Stimulated activated CD4-positive, alpha-beta T cell treated with anti-CD3 and anti-CD28 coated beads, TNF-alpha, amount 100 ng/mL, for 1 hour (primary cell): Measurements from ENCODE around the gene FILIP1L.

Source experiments
- DNase-seq, 3 donors: peaks; one replicate each; pipeline ENCODE4 v3.0.0-alpha.2; 2020; ENCODE audit warnings: low read depth in 3 of 3, low spot score in 1 of 3

The FILIP1L gene

DNA sequence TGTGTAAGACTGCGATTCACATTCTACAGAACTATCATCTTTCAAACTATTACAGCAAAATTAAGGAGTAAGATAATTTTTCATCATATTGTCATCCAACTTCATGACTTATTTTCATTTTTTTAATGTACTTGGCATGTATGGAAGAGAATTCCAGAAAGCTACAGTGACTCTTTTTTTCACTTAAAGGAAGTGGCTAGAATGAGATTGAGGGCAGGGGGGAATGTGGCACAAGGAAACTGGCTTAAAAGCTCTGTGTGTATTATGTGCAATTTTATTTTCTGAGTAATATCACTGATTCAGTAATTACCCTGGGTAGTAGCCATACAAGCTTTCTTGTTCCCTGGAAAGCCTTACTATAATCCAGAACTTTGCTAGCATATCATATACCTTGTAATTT lies 94.6 kb downstream of the FILIP1L start:
- DNase-seq, result no peak

DNA sequence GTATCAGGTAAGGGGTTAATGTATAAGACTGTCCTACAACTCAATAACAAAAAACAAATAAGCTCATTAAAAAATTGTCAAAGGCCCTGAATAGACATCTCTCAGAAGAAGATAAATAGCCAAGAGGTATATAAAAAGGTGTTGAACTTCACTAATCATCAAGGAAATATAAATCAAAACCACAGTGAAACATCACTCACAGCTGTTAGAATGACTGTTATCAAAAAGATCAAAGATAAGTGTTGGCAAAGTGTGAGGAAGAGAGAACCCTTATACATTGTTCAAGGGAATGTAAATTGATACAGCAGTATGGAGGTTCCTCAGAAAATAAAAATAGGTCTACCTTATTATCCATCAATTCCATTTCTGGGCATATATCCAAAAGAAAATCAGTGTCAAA lies 95.5 kb downstream of the FILIP1L start:
- no peak for DNase-seq

DNA sequence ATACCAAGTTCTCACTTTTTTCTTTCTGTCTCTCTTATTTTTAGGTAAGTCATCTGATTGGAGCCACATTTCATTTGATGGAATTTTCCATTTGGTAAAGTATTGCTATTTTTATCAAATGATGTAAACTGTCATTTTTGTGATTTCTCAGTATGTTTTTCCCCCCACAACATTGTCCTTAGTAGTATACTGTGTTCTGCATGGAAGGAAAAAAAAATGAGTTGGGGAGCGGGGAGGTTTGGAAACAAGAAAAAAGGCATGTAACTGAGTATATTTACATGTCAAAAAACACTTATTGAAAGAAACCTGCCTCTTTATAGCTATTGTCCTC lies 104.2 kb downstream of the FILIP1L start:
- no peak for DNase-seq

DNA sequence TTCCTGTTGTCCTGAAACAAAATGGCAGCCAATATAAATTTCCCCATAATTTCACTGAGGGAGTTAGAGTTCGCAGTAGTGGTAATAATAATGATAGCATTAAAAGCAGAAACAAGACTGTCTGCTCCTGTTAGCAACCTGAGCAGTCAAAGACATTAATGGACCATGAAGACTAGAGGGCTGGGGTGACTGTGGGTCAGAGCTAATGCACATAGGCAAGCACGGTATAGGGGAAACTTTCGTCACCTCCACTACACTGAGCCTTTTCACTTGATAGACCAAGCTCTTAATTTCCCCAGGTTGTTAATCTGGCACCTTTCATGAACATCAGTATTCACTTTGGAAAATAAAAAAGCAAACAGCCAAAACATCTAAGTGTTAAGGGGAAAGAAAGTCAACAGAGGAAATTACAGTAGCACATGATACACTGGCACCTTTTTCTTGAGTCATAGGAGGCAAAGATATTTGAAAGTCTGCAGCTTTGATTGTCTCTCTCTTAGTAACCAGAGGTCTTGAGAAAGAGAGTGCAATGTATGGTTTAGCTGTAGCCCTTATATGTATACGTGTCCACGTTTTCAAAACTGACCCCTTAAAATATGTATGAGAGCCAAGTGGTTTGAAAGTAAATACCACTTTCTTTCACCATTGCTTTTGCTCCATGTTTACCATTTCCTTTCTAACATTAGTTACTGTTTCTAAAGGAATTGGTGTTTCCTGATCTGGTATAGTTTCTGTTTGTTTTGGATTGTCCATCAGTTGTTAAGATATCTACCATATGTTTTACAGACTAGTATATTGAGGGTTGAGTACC lies 104.8 kb downstream of the FILIP1L start:
- DNase-seq, result no peak

DNA sequence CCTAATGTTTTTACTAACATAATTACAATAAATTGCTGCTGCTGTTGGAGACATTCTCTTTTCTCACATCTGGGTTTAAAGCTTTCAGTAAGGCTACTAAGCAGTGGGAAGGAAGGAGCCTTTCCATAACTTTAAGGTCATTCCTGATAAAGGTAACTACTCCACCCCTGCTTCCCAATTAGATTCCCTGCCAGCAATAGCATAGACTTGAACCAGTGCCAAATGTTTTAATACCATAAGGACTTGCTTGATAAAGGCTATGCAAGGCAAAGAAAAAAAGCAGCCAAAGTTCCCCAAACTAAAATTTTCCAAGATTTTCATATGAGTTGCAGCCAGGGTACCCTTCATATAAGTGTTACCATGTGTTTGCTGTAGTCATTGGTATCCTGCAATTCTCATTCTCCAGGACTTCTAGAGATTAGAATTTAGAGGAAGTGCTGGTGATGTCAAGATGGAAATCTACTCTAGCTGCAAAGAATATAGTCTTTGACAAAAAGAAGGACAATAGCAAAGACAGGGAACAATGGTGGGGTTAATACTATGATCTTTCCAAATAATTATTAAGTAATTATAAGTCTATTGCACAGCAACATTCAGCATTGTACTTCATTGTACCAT lies 106.1 kb downstream of the FILIP1L start:
- no peak for DNase-seq

DNA sequence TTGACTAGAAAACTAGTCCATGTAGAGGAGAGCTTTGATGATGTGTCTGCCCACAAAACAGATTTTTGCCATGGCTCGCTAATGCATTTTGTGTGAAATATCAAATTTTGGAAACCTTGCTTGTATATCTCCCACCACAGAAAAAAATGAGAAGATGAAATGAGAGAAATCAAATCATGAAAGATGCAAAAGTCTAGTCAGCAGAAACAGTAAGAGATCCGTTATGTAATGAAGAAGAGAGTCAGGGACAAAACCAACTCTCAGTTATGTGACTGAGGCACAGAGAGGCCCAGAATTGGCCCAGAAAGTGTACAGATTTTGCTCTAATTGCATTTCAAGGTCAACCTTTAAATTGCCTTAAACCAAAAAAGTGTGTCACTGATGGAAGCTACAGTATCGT lies 107.0 kb downstream of the FILIP1L start:
- DNase-seq, result no peak

DNA sequence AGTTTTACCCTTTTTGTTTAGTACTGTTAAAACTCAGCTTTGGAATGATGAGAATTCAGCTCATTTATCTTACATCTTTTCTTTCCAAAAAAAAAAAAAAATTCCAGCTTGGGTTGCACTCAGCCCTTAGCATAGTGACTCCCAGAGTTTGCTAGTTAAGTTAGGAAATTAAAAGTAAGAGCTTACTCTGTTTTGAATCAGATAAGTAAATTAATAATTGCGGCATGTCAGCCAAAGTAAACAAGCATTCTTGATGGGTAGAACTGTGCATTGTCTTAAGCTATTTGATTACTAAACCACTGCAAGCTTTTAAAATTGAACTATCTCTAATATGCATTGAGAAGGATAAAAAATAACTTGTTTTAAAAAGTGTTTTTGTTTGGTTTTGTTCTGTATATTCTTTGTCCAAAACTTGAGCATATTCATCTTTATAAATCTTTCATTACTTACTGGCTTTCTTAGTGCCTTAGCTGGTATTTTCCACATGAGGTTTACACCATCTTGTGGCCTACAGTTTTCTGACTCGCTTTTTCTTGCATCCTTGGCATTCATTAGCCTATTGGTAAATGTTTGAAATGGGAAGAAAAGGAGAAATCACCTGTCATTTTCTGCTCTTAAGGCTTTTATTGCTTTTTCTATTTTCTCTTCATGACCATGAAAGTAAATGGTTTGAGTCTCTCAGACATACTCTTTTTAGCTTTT lies 107.6 kb downstream of the FILIP1L start:
- no peak for DNase-seq

DNA sequence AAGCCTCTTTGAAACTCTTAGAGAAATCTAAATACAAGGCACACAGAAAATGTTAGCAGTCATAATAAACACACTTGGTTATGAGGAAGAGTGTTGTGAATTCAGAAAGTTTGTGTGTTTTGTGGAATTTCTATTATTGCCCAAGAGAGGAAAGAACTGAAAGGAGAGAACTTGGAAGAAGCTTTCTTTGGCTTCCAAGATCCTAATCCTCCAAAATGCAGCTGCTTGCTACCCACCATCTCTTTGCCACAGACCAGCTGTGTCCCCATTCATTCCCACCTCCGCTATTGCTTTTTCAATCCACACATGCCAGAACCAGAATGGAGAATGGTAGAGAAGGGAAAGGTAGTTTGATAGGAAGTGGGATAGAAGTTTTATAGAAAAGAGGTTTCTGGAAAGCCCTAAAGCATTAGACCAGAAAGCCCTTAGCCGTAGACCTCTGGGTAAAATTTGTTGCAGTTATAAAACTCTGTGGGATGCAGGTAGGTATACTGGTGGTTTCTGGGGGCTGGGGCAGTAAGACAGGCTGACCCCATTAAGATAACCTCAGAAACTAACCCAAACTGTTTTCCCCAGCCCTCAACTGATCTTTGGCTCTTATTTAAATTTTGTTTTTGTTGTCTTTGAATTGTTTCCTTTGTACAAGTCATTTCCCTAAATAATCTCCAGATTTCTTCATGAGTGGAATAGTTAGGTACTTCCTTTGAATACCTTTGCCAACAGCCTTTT lies 108.5 kb downstream of the FILIP1L start:
- no peak for DNase-seq

DNA sequence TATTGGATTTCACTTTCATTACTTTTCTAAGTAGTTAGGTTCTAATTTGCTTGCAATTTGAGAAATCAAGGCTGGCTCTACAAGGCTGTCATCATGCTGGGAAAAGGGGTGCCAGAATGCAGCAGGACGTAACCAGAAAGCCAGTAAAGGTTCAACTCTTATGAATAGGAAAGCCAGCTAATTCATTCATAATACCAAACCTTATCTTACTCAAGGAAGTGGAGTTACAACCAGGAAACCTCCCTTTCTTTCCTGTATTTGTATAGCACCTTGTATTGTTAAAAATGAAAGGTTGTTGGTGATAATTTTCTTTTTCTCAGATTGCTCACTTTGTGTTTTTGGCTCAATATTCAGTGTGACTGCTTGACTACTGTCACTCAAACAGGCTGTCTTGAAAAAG lies 109.4 kb downstream of the FILIP1L start:
- DNase-seq, result no peak

DNA sequence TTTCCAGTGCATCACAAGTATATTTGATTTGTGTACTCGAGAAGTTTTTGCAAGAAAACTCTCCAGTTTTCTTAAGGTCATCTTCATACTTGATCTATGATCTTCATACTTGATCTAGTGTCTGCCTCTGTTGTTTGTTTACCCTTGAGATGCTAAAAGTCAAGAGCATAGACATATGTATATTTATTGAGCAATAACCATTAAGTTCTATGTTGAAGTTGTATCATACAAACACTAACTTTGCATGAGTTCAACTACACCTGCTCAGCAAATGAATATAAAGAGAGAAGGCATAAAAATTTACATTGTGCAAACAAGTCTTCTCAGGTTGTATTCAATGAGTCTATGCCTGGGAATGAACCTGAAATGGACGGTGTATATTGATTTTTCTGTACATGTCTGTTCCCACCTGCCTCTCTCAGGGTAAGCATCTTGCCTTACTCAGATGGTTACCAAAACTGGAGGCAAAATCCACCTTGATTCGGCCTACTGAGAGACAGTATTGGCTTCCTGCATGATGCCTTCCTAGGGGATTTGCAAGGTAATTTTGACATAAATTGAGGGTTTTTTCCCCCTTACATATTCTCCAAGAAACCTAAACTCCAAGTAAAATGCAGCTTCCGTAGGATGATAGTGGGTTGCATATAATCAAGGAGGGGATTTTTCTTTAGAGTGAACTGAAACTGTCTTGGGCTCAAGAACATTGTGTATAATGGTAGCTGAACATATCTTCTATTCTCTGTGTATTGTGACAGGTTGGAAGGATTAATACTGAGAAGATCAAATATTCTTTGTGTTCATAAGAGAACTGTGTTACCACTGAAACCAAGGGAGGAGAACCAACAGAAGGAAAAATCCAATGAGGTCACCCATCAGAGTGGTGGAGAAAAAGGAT lies 110.4 kb downstream of the FILIP1L start:
- DNase-seq, result no peak

DNA sequence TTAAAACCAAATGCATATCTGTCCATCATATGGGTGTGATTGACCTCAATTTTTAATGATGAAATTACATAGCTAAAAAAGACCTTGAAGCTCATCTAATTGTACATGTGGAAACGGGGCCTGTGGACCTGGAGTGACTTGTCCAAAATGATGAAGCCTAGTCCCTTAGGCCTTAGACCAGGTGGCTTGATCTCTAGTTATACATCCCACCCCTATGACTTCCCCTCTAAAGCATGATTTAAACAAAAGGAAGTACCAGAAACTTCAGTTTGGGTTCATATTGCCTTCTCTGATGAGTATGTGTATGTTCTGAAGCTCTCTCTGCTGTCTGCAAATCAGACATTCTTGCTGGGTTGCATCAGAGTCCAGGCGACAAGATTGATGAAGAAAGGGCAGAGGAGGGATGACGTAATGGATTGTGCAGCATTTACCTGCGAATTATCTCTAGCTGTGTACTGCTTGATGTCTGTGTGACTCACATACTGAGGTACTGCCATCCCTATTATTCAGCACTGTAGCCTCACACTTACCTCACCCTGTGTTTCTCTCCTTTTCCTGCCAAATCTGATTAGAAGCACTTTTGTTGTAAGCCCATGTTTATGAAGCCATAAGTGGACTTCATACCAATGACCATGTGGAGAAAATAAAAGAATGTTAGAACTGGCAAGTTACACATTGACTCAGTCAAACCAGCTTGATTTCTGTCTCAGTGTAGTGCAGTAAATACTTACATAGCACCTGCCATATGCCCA lies 111.5 kb downstream of the FILIP1L start:
- DNase-seq, result no peak

DNA sequence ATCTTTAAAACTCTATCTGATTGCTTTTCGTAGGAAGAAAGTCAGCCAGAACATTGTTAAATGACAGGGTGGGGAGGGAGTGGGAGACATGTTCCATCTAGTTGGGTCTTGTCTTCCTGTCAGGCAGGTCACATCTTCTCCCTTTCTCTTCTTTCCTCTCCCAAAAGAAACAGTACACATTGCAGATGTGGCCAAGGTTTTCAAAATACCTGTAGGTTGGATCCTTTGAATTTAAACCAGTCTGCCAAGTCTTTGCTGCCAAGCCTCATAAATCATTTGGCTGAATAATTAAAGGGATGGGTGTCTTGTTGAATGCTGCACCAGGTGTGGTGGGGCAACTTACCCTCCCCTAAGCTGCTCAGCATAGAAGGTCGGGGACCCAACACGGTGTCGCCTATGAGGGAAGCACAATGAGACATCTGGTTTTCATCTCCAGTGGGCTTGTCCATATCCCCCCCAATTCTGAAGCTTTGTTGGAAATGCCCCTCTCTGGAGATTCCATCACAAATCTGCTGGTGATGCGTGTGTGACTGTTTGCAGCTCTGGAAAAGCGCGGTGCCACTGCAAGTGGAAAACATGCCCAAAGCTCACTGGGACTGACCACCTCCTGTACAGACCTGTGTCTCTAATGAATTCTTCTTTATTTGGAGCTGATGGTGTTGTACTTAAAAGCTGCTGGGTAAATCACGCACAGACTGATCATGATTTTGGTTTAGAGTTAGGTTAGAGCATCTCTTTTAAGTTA lies 112.6 kb downstream of the FILIP1L start:
- DNase-seq, result no peak

DNA sequence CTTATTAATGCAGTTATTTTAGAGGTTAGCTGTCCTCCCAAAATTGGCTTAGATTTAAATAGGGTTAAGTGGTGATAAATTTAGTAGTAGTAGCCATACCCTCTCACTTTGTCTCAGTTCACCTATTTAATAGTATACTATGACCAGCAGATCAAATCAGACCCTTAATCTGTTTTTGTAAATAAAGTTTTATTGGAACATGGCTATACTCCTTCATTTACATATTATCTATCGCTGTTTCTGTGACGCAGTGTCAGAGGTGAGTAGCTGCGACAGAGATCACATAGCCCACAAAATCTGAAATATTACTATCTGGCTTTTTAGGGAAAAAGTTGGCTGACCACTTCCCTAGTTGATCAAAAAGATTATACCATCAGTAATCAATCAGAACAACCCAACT lies 113.2 kb downstream of the FILIP1L start:
- no peak for DNase-seq

DNA sequence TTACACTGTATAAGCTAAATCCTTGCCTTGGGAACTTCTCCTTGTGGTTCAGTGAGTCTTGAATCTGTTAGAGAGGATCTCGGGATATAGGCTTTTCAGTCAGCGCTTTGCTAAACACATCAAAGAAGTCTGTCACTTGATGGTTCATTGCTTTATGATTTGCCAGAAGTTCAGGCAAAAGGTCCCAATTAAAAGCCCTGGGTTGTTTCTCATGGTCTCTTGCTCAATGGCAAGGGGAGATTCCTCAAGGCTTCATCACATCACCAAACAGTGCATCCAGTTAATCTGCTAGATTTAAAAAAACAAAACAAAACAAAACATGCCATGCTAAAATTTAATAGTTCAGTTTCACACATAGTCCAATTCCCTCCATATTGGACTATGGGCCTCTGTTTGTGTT lies 114.8 kb downstream of the FILIP1L start:
- DNase-seq, result no peak

DNA sequence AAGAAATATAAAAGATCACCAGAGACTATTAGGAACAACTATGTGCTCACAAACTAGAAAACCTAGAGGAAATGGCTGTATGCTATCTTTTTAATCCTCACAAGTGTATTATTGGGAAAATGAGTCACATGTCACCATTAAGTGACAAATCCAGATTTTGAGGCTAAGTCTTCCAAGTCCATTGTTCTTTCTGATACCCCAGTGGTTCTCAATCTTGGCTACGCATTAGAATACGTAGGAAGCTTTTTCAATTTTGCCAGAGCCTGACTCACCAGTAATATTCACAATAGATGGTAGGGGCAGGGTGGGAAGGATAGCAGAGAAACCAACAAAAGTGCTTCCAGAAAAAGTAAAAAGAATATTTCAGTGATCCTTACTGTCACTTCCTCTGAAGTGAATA lies 117.0 kb downstream of the FILIP1L start:
- no peak for DNase-seq

DNA sequence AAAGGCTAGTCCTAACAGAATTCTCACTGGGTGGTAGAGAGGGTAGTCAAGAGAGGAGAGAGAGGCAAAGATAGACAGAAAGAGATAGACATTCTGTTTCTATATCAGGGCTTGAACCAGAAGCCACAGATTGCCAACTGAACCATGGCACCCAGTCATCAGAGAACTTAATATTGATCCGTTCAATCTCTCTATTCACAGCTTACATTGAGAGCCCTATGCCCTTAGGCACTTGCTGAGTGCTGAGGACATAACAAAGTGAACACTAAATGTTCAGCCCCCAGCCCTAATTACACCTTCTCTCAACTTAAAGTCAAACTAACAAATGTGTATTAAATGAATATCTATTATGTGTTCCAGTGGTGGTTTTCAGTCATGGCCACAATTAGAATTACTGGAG lies 124.1 kb downstream of the FILIP1L start:
- DNase-seq, result no peak

DNA sequence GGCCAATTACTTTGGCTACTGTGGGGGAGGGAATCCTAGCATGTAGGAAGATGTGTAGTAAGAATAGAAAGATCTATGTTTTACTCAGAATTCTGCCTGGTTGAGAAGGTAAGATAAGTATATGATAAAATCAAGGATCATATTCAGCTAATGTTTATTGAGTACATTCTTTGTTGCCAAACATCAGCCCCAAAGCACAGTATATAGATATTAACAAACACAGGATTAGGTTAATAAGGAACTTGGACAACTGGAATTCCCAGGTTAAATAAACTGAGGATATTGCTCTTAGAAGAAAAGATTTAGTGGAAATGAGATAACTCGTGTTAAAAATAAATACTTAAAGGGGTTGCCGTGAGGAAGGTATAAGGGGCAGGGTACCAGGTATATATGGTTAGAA lies 129.6 kb downstream of the FILIP1L start:
- DNase-seq, result no peak

DNA sequence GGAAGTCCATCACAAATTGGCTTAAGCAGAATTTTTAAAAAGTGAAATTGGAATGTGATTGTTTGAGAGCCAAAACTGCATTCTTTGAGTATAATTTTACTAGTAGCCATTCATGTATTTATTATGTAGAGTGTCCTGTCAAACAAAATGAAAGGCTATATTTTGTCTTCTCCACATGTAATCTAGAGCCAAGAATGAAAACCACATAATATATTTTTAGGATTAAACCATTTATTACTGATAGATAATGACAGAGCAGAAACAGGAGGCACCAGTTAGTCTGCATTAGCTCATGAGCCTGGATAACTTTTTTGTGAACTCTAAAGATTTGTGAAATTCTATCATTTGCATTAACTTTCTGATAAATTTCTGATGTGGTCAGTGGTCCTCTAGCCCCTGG lies 130.2 kb downstream of the FILIP1L start:
- no peak for DNase-seq

DNA sequence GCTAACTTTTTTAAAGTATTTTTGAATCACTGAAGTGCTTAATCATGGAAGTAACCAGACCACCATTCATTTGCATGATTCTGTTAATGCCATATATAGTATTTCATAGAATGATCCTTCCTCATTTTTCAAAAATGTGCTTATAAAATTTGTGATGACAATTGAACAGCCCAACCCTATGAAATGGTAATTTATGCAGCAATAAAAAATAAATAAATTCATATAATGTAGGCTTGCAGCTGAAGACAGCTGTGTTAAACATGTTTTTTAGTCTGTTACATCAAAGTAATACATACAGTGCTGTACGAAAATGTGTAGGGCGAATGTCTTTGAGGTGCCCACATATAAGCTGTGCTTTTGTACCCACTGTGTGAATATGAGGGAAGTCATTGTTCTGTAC lies 131.7 kb downstream of the FILIP1L start:
- no peak for DNase-seq
